KOPT-K1 (cell line): ENCODE results near the gene NTRK3.

Experiments
- H3K27ac ChIP-seq: fragments of 200-600 bp; sonication (generic); 2 replicates; pipeline ENCODE4 v1.5.1; 2016; ENCODE audit warnings: antibody characterized with exemption, mild to moderate bottlenecking, low read depth, low read length; ENCODE audit not compliant: poor library complexity, severe bottlenecking
- H3K36me3 ChIP-seq: fragments of 200-600 bp; sonication (generic); 2 replicates; pipeline ENCODE4 v1.5.1; 2017; ENCODE audit warnings: antibody characterized with exemption, mild to moderate bottlenecking, low read length, moderate library complexity; ENCODE audit not compliant: insufficient read depth
- H3K9me3 ChIP-seq: fragments of 200-600 bp; sonication (generic); 2 replicates; pipeline ENCODE4 v1.5.1; 2017; ENCODE audit warnings: antibody characterized with exemption, low read length, mild to moderate bottlenecking; ENCODE audit not compliant: insufficient read depth, poor library complexity, severe bottlenecking

NTRK3 gene

GRCh38 chr15:88118035-88118434 lies 138.5 kb downstream of the NTRK3 start:
- H3K9me3 ChIP-seq = no peaks in the 10 kb centered on the region
- H3K27ac ChIP-seq = no peak overlapping the region
- no peaks in the 10 kb centered on the region for H3K36me3 ChIP-seq

- no peaks in the 10 kb centered on the region for H3K36me3 ChIP-seq
- H3K9me3 ChIP-seq = no peaks in the 10 kb centered on the region
- no peak overlapping the region for H3K27ac ChIP-seq
Observed at GRCh38 chr15:88115486-88116152, 140.9 kb downstream of the NTRK3 start.

- no peaks in the 10 kb centered on the region for H3K9me3 ChIP-seq
- H3K36me3 ChIP-seq = no peaks in the 10 kb centered on the region
- H3K27ac ChIP-seq = no peak overlapping the region
Observed at GRCh38 chr15:88113613-88114308, 142.8 kb downstream of the NTRK3 start.

- Histone ChIP-seq H3K9me3 (no peaks in the 10 kb centered on the region), H3K36me3 (no peaks in the 10 kb centered on the region), H3K27ac (no peak overlapping the region)
Observed at GRCh38 chr15:88108991-88109390, 147.5 kb downstream of the NTRK3 start.

GRCh38 chr15:88108477-88108876 lies 148.1 kb downstream of the NTRK3 start:
- Histone ChIP-seq H3K27ac (no peak overlapping the region), H3K9me3 (no peaks in the 10 kb centered on the region), H3K36me3 (no peaks in the 10 kb centered on the region)

GRCh38 chr15:88106074-88106473 lies 150.5 kb downstream of the NTRK3 start:
- Histone ChIP-seq H3K36me3 (no peaks in the 10 kb centered on the region), H3K27ac (no peak overlapping the region), H3K9me3 (no peaks in the 10 kb centered on the region)

GRCh38 chr15:88104357-88104756 lies 152.2 kb downstream of the NTRK3 start:
- Histone ChIP-seq H3K9me3 (no peaks in the 10 kb centered on the region), H3K27ac (no peak overlapping the region)

GRCh38 chr15:88100181-88100580 lies 156.4 kb downstream of the NTRK3 start:
- Histone ChIP-seq H3K9me3 (no peaks in the 10 kb centered on the region), H3K27ac (no peak overlapping the region), H3K36me3 (no peaks in the 10 kb centered on the region)

More at GRCh38 chr15:88104357-88104756, 152.2 kb downstream of the NTRK3 start:
- H3K36me3 ChIP-seq = no peaks in the 10 kb centered on the region

- no peaks in the 10 kb centered on the region for H3K36me3 ChIP-seq
- no peak overlapping the region for H3K27ac ChIP-seq
- H3K9me3 ChIP-seq = no peaks in the 10 kb centered on the region
Observed at GRCh38 chr15:88098361-88098760, 158.2 kb downstream of the NTRK3 start.

GRCh38 chr15:88091444-88092016 lies 165.0 kb downstream of the NTRK3 start:
- H3K9me3 ChIP-seq = no peaks in the 10 kb centered on the region
- H3K36me3 ChIP-seq = no peaks in the 10 kb centered on the region
- no peak overlapping the region for H3K27ac ChIP-seq

GRCh38 chr15:88090481-88091011 lies 166.0 kb downstream of the NTRK3 start:
- Histone ChIP-seq H3K36me3 (no peaks in the 10 kb centered on the region), H3K9me3 (no peaks in the 10 kb centered on the region), H3K27ac (no peak overlapping the region)

- H3K27ac ChIP-seq = no peak overlapping the region
- no peaks in the 10 kb centered on the region for H3K9me3 ChIP-seq
Observed at GRCh38 chr15:88089731-88090130, 166.8 kb downstream of the NTRK3 start.

GRCh38 chr15:88089024-88089620 lies 167.4 kb downstream of the NTRK3 start:
- no peaks in the 10 kb centered on the region for H3K36me3 ChIP-seq
- H3K27ac ChIP-seq = no peak overlapping the region
- no peaks in the 10 kb centered on the region for H3K9me3 ChIP-seq

More at GRCh38 chr15:88089731-88090130, 166.8 kb downstream of the NTRK3 start:
- H3K36me3 ChIP-seq = no peaks in the 10 kb centered on the region

- Histone ChIP-seq H3K27ac (no peak overlapping the region), H3K9me3 (no peaks in the 10 kb centered on the region), H3K36me3 (no peaks in the 10 kb centered on the region)
Observed at GRCh38 chr15:88083811-88084760, 172.5 kb downstream of the NTRK3 start.
